K562 (cell line): ENCODE measurements around the gene SMCO1. TPM values are rescaled to one million over a fixed set of nuclear protein-coding genes. Genes with fewer than 3 reads are reported as not detected.

Experiments
- ATAC-seq: fragments of 200-7000 bp; cut with Tn5 transposase; 3 replicates; pipeline ENCODE4 v1.9.1; 2020; ENCODE audit warnings: moderate library complexity
- BruUV-seq: library from RNA; stranded (reverse); fragments of 400-500 nt; replicated peaks from 2 replicates; lab custom pipeline; 2021; lab: Mats Ljungman, UMichigan
- CTCF ChIA-PET: fragments of 300-600 bp; formaldehyde crosslinking; extraction: SDS; loops from one replicate; lab custom pipeline; 2021; ENCODE audit warnings: low intra/inter-chr PET ratio; lab: Yijun Ruan, JAX
- POLR2A ChIA-PET: fragments of 300-600, 350-650 bp; sonication (Branson Sonifier 250); formaldehyde crosslinking; extraction: SDS; loops from one replicate; lab custom pipeline; 2021; ENCODE audit warnings: antibody characterized with exemption, inconsistent platforms; lab: Yijun Ruan, JAX
- DNase-seq, 4 experiments: peaks; one replicate each; pipeline versions ENCODE4 v3.0.0 to v3.0.0-alpha.2; 2011 to 2018; ENCODE audit warnings: low spot score in 3 of 4, mixed read lengths in 3 of 4; ENCODE audit errors: extremely low read depth in 1 of 4
- FAIRE-seq: peaks from 2 replicates; lab custom pipeline; 2011; peaks lifted over from hg19 to GRCh38; lab: Jason Lieb, UNC
- H2AFZ ChIP-seq: 2 replicates; pipeline ENCODE4 v1.6.0; 2011; ENCODE audit warnings: low read depth, low read length, control low read depth, inconsistent platforms
- H3K27ac ChIP-seq: fragments of 200-600 bp; 3 replicates; pipeline ENCODE4 v1.8.0; 2011; ENCODE audit warnings: low read depth, mild to moderate bottlenecking, control low read depth, inconsistent platforms, low read length, moderate library complexity, mixed read lengths; ENCODE audit errors: extremely low read depth
- H3K27me3 ChIP-seq, 2 experiments: fragments of 300-600 bp in 1 of 2; 2 replicates in 1 of 2; 3 replicates in 1 of 2; pipeline versions ENCODE4 v1.6.0 to v1.8.0; 2011; ENCODE audit warnings: inconsistent platforms in 2 of 2, low read length in 2 of 2, mild to moderate bottlenecking in 1 of 2, mixed read lengths in 1 of 2, moderate library complexity in 1 of 2; ENCODE audit not compliant: control insufficient read depth in 2 of 2, insufficient read depth in 2 of 2
- H3K36me3 ChIP-seq: fragments of 300-600 bp; 3 replicates; pipeline ENCODE4 v1.8.0; 2011; ENCODE audit warnings: mild to moderate bottlenecking, low read length, inconsistent platforms; ENCODE audit not compliant: control insufficient read depth, insufficient read depth
- H3K4me1 ChIP-seq, 2 experiments: fragments of 200-600 bp in 1 of 2; replicated peaks in 1 of 2; 2 replicates in 1 of 2; 3 replicates in 1 of 2; pipeline versions ENCODE4 v1.5.1 to v1.8.0; 2011; ENCODE audit warnings: inconsistent platforms in 2 of 2, low read length in 2 of 2, mild to moderate bottlenecking in 1 of 2, mixed read lengths in 1 of 2, moderate library complexity in 1 of 2; ENCODE audit not compliant: control insufficient read depth in 2 of 2, insufficient read depth in 2 of 2
- H3K4me2 ChIP-seq: 2 replicates; pipeline ENCODE4 v1.6.1; 2011; ENCODE audit warnings: low read length, control low read depth, inconsistent platforms, mixed read lengths; ENCODE audit not compliant: insufficient read depth
- H3K4me3 ChIP-seq: fragments of 200-600 bp; sonication (generic), shearing (Covaris generic); 2 replicates; pipeline ENCODE4 v1.5.1; 2016; ENCODE audit warnings: control low read depth, inconsistent platforms
- H3K79me2 ChIP-seq: fragments of 200-600 bp; 3 replicates; pipeline ENCODE4 v1.8.0; 2011; ENCODE audit warnings: low read length, inconsistent platforms; ENCODE audit not compliant: control insufficient read depth, insufficient read depth
- H3K9ac ChIP-seq, 2 experiments: 2 replicates each; pipeline versions ENCODE4 v1.6.0 to v1.6.1; 2011; ENCODE audit warnings: low read depth in 2 of 2, low read length in 2 of 2, control low read depth in 1 of 2, inconsistent platforms in 1 of 2, mild to moderate bottlenecking in 1 of 2, mixed read lengths in 1 of 2; ENCODE audit not compliant: insufficient read depth in 1 of 2
- H3K9me1 ChIP-seq: one replicate; pipeline ENCODE4 v1.6.0; 2011; ENCODE audit warnings: inconsistent platforms, mild to moderate bottlenecking, low read length, moderate library complexity; ENCODE audit not compliant: control insufficient read depth, insufficient read depth
- H3K9me3 ChIP-seq: replicated peaks from 2 replicates; pipeline ENCODE4 v1.5.1; 2011; ENCODE audit warnings: low read depth, low read length, inconsistent platforms; ENCODE audit not compliant: control insufficient read depth, insufficient read depth
- H4K20me1 ChIP-seq: replicated peaks from 2 replicates; pipeline ENCODE4 v1.6.1; 2011; ENCODE audit warnings: low read length, inconsistent platforms, mixed read lengths; ENCODE audit not compliant: control insufficient read depth, insufficient read depth
- BRF1 ChIP-seq: IDR thresholded peaks from 3 replicates; pipeline ENCODE4 v1.6.1; 2011; ENCODE audit warnings: borderline replicate concordance, mild to moderate bottlenecking; ENCODE audit not compliant: insufficient read length; ENCODE audit errors: extremely low read depth
- E2F4 ChIP-seq: sonication (generic); formaldehyde crosslinking; IDR thresholded peaks from 2 replicates; pipeline ENCODE4 v1.8.0; 2022; ENCODE audit warnings: mild to moderate bottlenecking, low read depth, missing genetic modification reagents
- ETS1 ChIP-seq: conservative IDR thresholded peaks from 2 replicates; pipeline ENCODE4 v1.6.1; 2011; ENCODE audit warnings: low read depth, mild to moderate bottlenecking, low read length; ENCODE audit not compliant: control insufficient read depth
- PYGO2 ChIP-seq: fragments of 450-650 bp; IDR thresholded peaks from 2 replicates; pipeline ENCODE4 v1.6.1; 2016; ENCODE audit warnings: mild to moderate bottlenecking, missing genetic modification characterization, moderate library complexity, missing compliant biosample characterization
- RBM39 ChIP-seq: fragments of 200-400 bp; formaldehyde crosslinking; optimal IDR thresholded peaks from 2 replicates; pipeline ENCODE3; 2018; ENCODE audit warnings: low read depth, low read length
- TRIM28 ChIP-seq: fragments of 450-650 bp; IDR thresholded peaks from 2 replicates; pipeline ENCODE4 v1.6.1; 2017
- ZNF232 ChIP-seq: sonication (generic); formaldehyde crosslinking; IDR thresholded peaks from 2 replicates; pipeline ENCODE4 v1.8.0; 2022; ENCODE audit warnings: mild to moderate bottlenecking, missing genetic modification reagents
- ZNF436 ChIP-seq: fragments of 250-450, 450-650 bp; sonication (Bioruptor Pico); formaldehyde crosslinking; IDR thresholded peaks from 2 replicates; pipeline ENCODE4 v1.7.0; 2020; ENCODE audit warnings: mild to moderate bottlenecking
- ZNF444 ChIP-seq: fragments of 250-450 bp; sonication (Bioruptor Pico); IDR thresholded peaks from 2 replicates; pipeline ENCODE4 v1.4.0; 2020; ENCODE audit warnings: mild to moderate bottlenecking, moderate library complexity
- ZNF609 ChIP-seq: sonication (generic); formaldehyde crosslinking; IDR thresholded peaks from 2 replicates; pipeline ENCODE4 v1.8.1; 2023; ENCODE audit warnings: missing genetic modification reagents, mild to moderate bottlenecking, borderline replicate concordance
- ZNF639 ChIP-seq, 2 experiments: fragments of 200-800 bp in 1 of 2; sonication (Bioruptor generic) in 1 of 2; sonication (generic) in 1 of 2; formaldehyde crosslinking in 1 of 2; IDR thresholded peaks in 1 of 2; conservative IDR thresholded peaks in 1 of 2; 2 replicates each; pipeline versions ENCODE4 v1.5.0 to v1.6.1; 2016 to 2020; ENCODE audit warnings: missing compliant biosample characterization in 1 of 2, missing genetic modification characterization in 1 of 2, missing genetic modification reagents in 1 of 2
- WGBS: fragments of 100-300 bp; shearing (Covaris generic); methylation state at CpG from one replicate; pipeline ENCODE4 v1.1.6; 2016; ENCODE audit warnings: low coverage, mixed read lengths; ENCODE audit not compliant: insufficient coverage; ENCODE audit errors: missing lambda C conversion rate; 5-methylcytosine and 5-hydroxymethylcytosine counted together
- in situ Hi-C: fragments of 300-500 bp; cut with MboI; formaldehyde crosslinking; loops from 4 replicates; pipeline ENCODE4 v1.15.0; 2018; ENCODE audit warnings: inconsistent platforms, mixed read lengths
- intact Hi-C: fragments of 100-400 bp; cut with micrococcal nuclease; formaldehyde crosslinking; loops from 2 replicates; pipeline ENCODE4 v1.14.2; 2022
- polyA plus RNA-seq, 8 experiments: library from polyadenylated mRNA; depleted of rRNA in 4 of 8; stranded (reverse) in 5 of 8; unstranded in 3 of 8; fragments of >200 nt; fragmentation: Nextera tagmentation in 2 of 8; fragmentation: Illumina TruSeq in 1 of 8; extraction: Ambion mirVana in 2 of 8; extraction: Trizol in 1 of 8; gene quantifications; 2 replicates each; pipeline versions ENCODE4 v1.2.1 to v1.2.3, GENCODE V29; 2011 to 2014; ENCODE audit warnings: inconsistent platforms in 1 of 8, missing spikeins in 1 of 8
- total RNA-seq, 7 experiments: library from RNA; depleted of rRNA in 6 of 7; stranded (reverse); fragments of >200 nt in 6 of 7; fragmentation: Illumina TruSeq in 2 of 7; extraction: Trizol in 2 of 7; gene quantifications; 2 replicates each; pipeline versions ENCODE4 v1.2.1 to v1.2.3, GENCODE V29; 2011 to 2021; ENCODE audit warnings: low replicate concordance in 1 of 7

Gene SMCO1
- total and polyA plus RNA-seq, 9 of the 15 experiments (the other 6 are each of a cell fraction or from before 2014, with no cell fraction given) = 0.05 to 0.35 (median 0.12) TPM; not detected in 5

GRCh38 chr3:196557236-196557635, 42.1 kb upstream of the SMCO1 start (continued):
- TF ChIP-seq E2F4 (CRISPR knock-in tag) = no peak
- TF ChIP-seq ZNF609 (CRISPR knock-in tag) = no peak
- TF ChIP-seq TRIM28 = no peak

GRCh38 chr3:196555295-196555694, 40.1 kb upstream of the SMCO1 start:
- H3K9me1 ChIP-seq = no peaks in the 10 kb centered on the region
- H3K9me3 ChIP-seq = 0 out of 2 replicates have a peak, but pooled peaks cover 3% of the 10 kb centered on the region
- no peaks in the 10 kb centered on the region for H4K20me1 ChIP-seq
- H3K4me2 ChIP-seq = no peak overlapping the region
- no peak overlapping the region for H3K9ac ChIP-seq
- peaks cover 15% of the 10 kb centered on the region for H3K36me3 ChIP-seq
- FAIRE-seq (no peak), DNase-seq (no peak), ATAC-seq (no peak)
- no peak overlapping the region for H3K4me3 ChIP-seq
- TF ChIP-seq ZNF436 (CRISPR knock-in tag) (no peak), BRF1 (no peak), ZNF444 (CRISPR knock-in tag) (no peak), ZNF639 (CRISPR knock-in tag; conservative IDR thresholded peaks at IDR 0.05 in 1 of 2, IDR thresholded peaks at IDR 0.05 in 1 of 2) (no peak), PYGO2 (tag) (no peak), RBM39 (no peak), ETS1 (no peak), ZNF232 (CRISPR knock-in tag) (no peak)
- no peaks in the 10 kb centered on the region for H3K27me3 ChIP-seq
- no peak overlapping the region for H3K27ac ChIP-seq
- 90% methylated on average over 3 of the region's 3 CpGs for WGBS
- in situ Hi-C loops = no loop called here
- no peaks in the 10 kb centered on the region for H3K4me1 ChIP-seq
- POLR2A ChIA-PET = interaction anchor here (1.5 to 1.7 kb wide), 2 partner anchors 12 to 13 kb away, joined by 3 to 4 read pairs; partner anchors contain the start of genes FBXO45 and WDR53
- no peaks in the 10 kb centered on the region for H3K79me2 ChIP-seq
- intact Hi-C loops = no loop called here
- no peak overlapping the region for H2AFZ ChIP-seq
- CTCF ChIA-PET = no interaction called here
- no TSS peak for BruUV-seq
